H1 (cell line): ENCODE measurements around the gene TBX5. TPM values are rescaled to one million over a fixed set of nuclear protein-coding genes. Genes with fewer than 3 reads are reported as not detected.

Experiments used
- CTCF ChIA-PET: fragments of 300-600 bp; sonication (Branson Sonifier 250); formaldehyde crosslinking; loops from one replicate; lab custom pipeline; 2021; ENCODE audit not compliant: partially characterized antibody; lab: Charles Lee
- POLR2A ChIA-PET: fragments of 300-600 bp; sonication (Branson Sonifier 250); formaldehyde crosslinking; loops from one replicate; lab custom pipeline; 2021; ENCODE audit warnings: inconsistent platforms; ENCODE audit not compliant: partially characterized antibody; lab: Charles Lee
- DNase-seq, 2 experiments: peaks; one replicate each; pipeline versions ENCODE4 v3.0.0 to v3.0.0-alpha.2; 2010 to 2022; ENCODE audit warnings: low spot score in 2 of 2, low read depth in 1 of 2, mixed read lengths in 1 of 2
- FAIRE-seq: peaks from 2 replicates; lab custom pipeline; 2011; peaks lifted over from hg19 to GRCh38; lab: Jason Lieb, UNC
- H2AFZ ChIP-seq: 2 replicates; pipeline ENCODE4 v1.8.1; 2012; ENCODE audit warnings: low read length, inconsistent platforms
- H2AK5ac ChIP-seq: 2 replicates; pipeline ENCODE4 v1.6.1; 2013; ENCODE audit warnings: low read depth, low read length
- H2BK120ac ChIP-seq: replicated peaks from 2 replicates; pipeline ENCODE3; 2013; ENCODE audit warnings: low read depth, low read length, inconsistent platforms
- H2BK12ac ChIP-seq: 2 replicates; pipeline ENCODE4 v1.6.1; 2013; ENCODE audit warnings: low read depth, low read length
- H2BK15ac ChIP-seq: 2 replicates; pipeline ENCODE4 v1.6.1; 2013; ENCODE audit warnings: low read length
- H2BK20ac ChIP-seq: 2 replicates; pipeline ENCODE4 v1.6.1; 2013; ENCODE audit warnings: low read length
- H2BK5ac ChIP-seq: 2 replicates; pipeline ENCODE4 v1.6.1; 2013; ENCODE audit warnings: low read depth, low read length
- H3K14ac ChIP-seq: 2 replicates; pipeline ENCODE4 v1.6.1; 2013; ENCODE audit warnings: inconsistent platforms; ENCODE audit not compliant: insufficient read length
- H3K18ac ChIP-seq: 2 replicates; pipeline ENCODE4 v1.6.1; 2013; ENCODE audit warnings: low read length; ENCODE audit errors: extremely low read depth
- H3K23ac ChIP-seq: 2 replicates; pipeline ENCODE4 v1.6.1; 2013; ENCODE audit warnings: inconsistent platforms; ENCODE audit not compliant: insufficient read length
- H3K23me2 ChIP-seq: 2 replicates; pipeline ENCODE4 v1.6.1; 2013; ENCODE audit warnings: low read depth, low read length
- H3K27ac ChIP-seq: 2 replicates; pipeline ENCODE4 v1.6.1; 2011; ENCODE audit warnings: low read depth, low read length, inconsistent platforms
- H3K27me3 ChIP-seq, 4 experiments: replicated peaks in 1 of 4; 1 replicate in 1 of 4; 2 replicates in 3 of 4; pipeline versions ENCODE4 v1.6.1 to v1.8.1; 2011 to 2013; ENCODE audit warnings: low read length in 3 of 4, mild to moderate bottlenecking in 3 of 4, inconsistent platforms in 2 of 4, mixed read lengths in 2 of 4, moderate library complexity in 1 of 4; ENCODE audit not compliant: control insufficient read depth in 3 of 4, insufficient read depth in 3 of 4; ENCODE audit errors: extremely low read depth in 1 of 4
- H3K36me3 ChIP-seq, 4 experiments: 2 replicates each; pipeline versions ENCODE4 v1.6.1 to v1.8.1; 2011 to 2013; ENCODE audit warnings: mild to moderate bottlenecking in 4 of 4, low read length in 3 of 4, moderate library complexity in 2 of 4, control low read depth in 1 of 4, inconsistent platforms in 1 of 4; ENCODE audit not compliant: insufficient read depth in 4 of 4, control insufficient read depth in 2 of 4
- H3K4ac ChIP-seq: replicated peaks from 2 replicates; pipeline ENCODE3; 2013; ENCODE audit warnings: low read length, low read depth, mixed read lengths, inconsistent platforms; ENCODE audit not compliant: insufficient read length
- H3K4me1 ChIP-seq, 4 experiments: replicated peaks in 1 of 4; 1 replicate in 1 of 4; 2 replicates in 3 of 4; pipeline versions ENCODE4 v1.6.1 to v1.8.1; 2011 to 2013; ENCODE audit warnings: low read length in 3 of 4, inconsistent platforms in 2 of 4, mixed read lengths in 1 of 4; ENCODE audit not compliant: insufficient read depth in 4 of 4, control insufficient read depth in 3 of 4
- H3K4me2 ChIP-seq, 2 experiments: 2 replicates each; pipeline versions ENCODE4 v1.6.1 to v1.8.1; 2011 to 2013; ENCODE audit warnings: low read depth in 2 of 2, low read length in 2 of 2, control low read depth in 1 of 2, inconsistent platforms in 1 of 2, mild to moderate bottlenecking in 1 of 2; ENCODE audit not compliant: insufficient read depth in 1 of 2
- H3K4me3 ChIP-seq, 4 experiments: fragments of 200-600, 300-600 bp in 1 of 4; sonication (generic), shearing (Covaris generic), sonication (Bioruptor Twin) in 1 of 4; 2 replicates each; pipeline versions ENCODE4 v1.5.1 to v1.8.1; 2011 to 2016; ENCODE audit warnings: low read length in 4 of 4, low read depth in 3 of 4, control low read depth in 2 of 4, inconsistent platforms in 2 of 4, mild to moderate bottlenecking in 2 of 4, mixed read lengths in 1 of 4, moderate library complexity in 1 of 4; ENCODE audit not compliant: insufficient read depth in 2 of 4; ENCODE audit errors: extremely low read depth in 1 of 4
- H3K56ac ChIP-seq: replicated peaks from 2 replicates; pipeline ENCODE3; 2013; ENCODE audit warnings: low read depth, mild to moderate bottlenecking, mixed read lengths, low read length, inconsistent platforms; ENCODE audit not compliant: insufficient read length
- H3K79me1 ChIP-seq: 2 replicates; pipeline ENCODE4 v1.6.1; 2013; ENCODE audit warnings: low read depth, low read length, control low read depth
- H3K79me2 ChIP-seq, 2 experiments: 2 replicates each; pipeline versions ENCODE4 v1.6.1 to v1.8.1; 2012 to 2013; ENCODE audit warnings: low read length in 2 of 2, mild to moderate bottlenecking in 2 of 2, inconsistent platforms in 1 of 2; ENCODE audit not compliant: insufficient read depth in 2 of 2, control insufficient read depth in 1 of 2
- H3K9ac ChIP-seq, 4 experiments: replicated peaks in 1 of 4; 1 replicate in 1 of 4; 2 replicates in 3 of 4; pipeline versions ENCODE4 v1.6.1 to v1.8.1; 2011 to 2013; ENCODE audit warnings: low read depth in 3 of 4, low read length in 3 of 4, control low read depth in 2 of 4, mild to moderate bottlenecking in 2 of 4, moderate library complexity in 2 of 4, inconsistent platforms in 1 of 4; ENCODE audit errors: extremely low read depth in 1 of 4
- H3K9me3 ChIP-seq, 2 experiments: 2 replicates each; pipeline versions ENCODE4 v1.6.1 to v1.8.1; 2012 to 2013; ENCODE audit warnings: mild to moderate bottlenecking in 2 of 2, moderate library complexity in 2 of 2, control low read depth in 1 of 2, inconsistent platforms in 1 of 2, low read depth in 1 of 2, low read length in 1 of 2, mixed read lengths in 1 of 2; ENCODE audit not compliant: insufficient read depth in 2 of 2
- H4K20me1 ChIP-seq, 2 experiments: replicated peaks in 1 of 2; 2 replicates each; pipeline versions ENCODE3 to v1.8.1; 2011 to 2013; ENCODE audit warnings: inconsistent platforms in 2 of 2, low read length in 2 of 2, mild to moderate bottlenecking in 1 of 2; ENCODE audit not compliant: insufficient read depth in 2 of 2, control insufficient read depth in 1 of 2
- H4K5ac ChIP-seq: 2 replicates; pipeline ENCODE4 v1.6.1; 2013; ENCODE audit warnings: low read length, low read depth, mixed read lengths, inconsistent platforms; ENCODE audit not compliant: insufficient read length
- H4K8ac ChIP-seq: 2 replicates; pipeline ENCODE4 v1.8.0; 2013; ENCODE audit warnings: mild to moderate bottlenecking, moderate library complexity, low read length, inconsistent platforms; ENCODE audit not compliant: insufficient read depth; ENCODE audit errors: extremely low read depth
- H4K91ac ChIP-seq: replicated peaks from 2 replicates; pipeline ENCODE3; 2013; ENCODE audit warnings: low read length, mixed read lengths, inconsistent platforms; ENCODE audit not compliant: insufficient read length
- ASH2L ChIP-seq: fragments of 200-600, 300-600 bp; sonication (generic); IDR thresholded peaks from one replicate; pipeline ENCODE4 v1.7.1; 2017; ENCODE audit warnings: low read length
- BRCA1 ChIP-seq: IDR thresholded peaks from 2 replicates; pipeline ENCODE4 v1.6.1; 2012; ENCODE audit warnings: low read depth, low read length, improper control_type of control experiment
- CTBP2 ChIP-seq: IDR thresholded peaks from 2 replicates; pipeline ENCODE4 v1.7.0; 2011; ENCODE audit warnings: borderline replicate concordance, mild to moderate bottlenecking, moderate library complexity, mixed read lengths, low read length; ENCODE audit not compliant: insufficient read depth, insufficient read length
- CTCF ChIP-seq, 3 experiments: IDR thresholded peaks; 1 replicate in 2 of 3; 2 replicates in 1 of 3; pipeline versions ENCODE4 v1.5.1 to v1.6.1; 2011; ENCODE audit warnings: low read length in 3 of 3, mild to moderate bottlenecking in 3 of 3, inconsistent platforms in 2 of 3, low read depth in 1 of 3, moderate library complexity in 1 of 3; ENCODE audit not compliant: insufficient read depth in 1 of 3; ENCODE audit errors: control extremely low read depth in 1 of 3
- KDM4A ChIP-seq: IDR thresholded peaks from one replicate; pipeline ENCODE4 v1.7.1; 2012; ENCODE audit warnings: low read depth, mild to moderate bottlenecking, moderate library complexity, low read length, inconsistent platforms; ENCODE audit not compliant: severe bottlenecking
- POLR2AphosphoS5 ChIP-seq: IDR thresholded peaks from 2 replicates; pipeline ENCODE4 v1.6.1; 2011; ENCODE audit warnings: low read depth, low read length
- SIN3A ChIP-seq, 2 experiments: IDR thresholded peaks in 1 of 2; conservative IDR thresholded peaks in 1 of 2; 2 replicates each; pipeline ENCODE4 v1.6.1; 2011 to 2012; ENCODE audit warnings: low read length in 2 of 2, improper control_type of control experiment in 1 of 2, low read depth in 1 of 2, mild to moderate bottlenecking in 1 of 2
- SIRT6 ChIP-seq: IDR thresholded peaks from one replicate; pipeline ENCODE4 v1.7.1; 2012; ENCODE audit warnings: low read length, inconsistent platforms
- SP1 ChIP-seq: IDR thresholded peaks from 2 replicates; pipeline ENCODE4 v1.6.1; 2011; ENCODE audit warnings: low read depth, low read length
- SP4 ChIP-seq: IDR thresholded peaks from 2 replicates; pipeline ENCODE4 v1.6.1; 2012; ENCODE audit warnings: low read length, inconsistent platforms
- ZNF274 ChIP-seq: IDR thresholded peaks from 2 replicates; pipeline ENCODE4 v1.7.0; 2012; ENCODE audit warnings: low read length, borderline replicate concordance; ENCODE audit errors: extremely low read depth
- WGBS, 2 experiments: shearing (Covaris generic) in 1 of 2; methylation state at CpG; one replicate each; pipeline versions ENCODE4 v1.1.6 to v1.1.7; 2013 to 2015; ENCODE audit warnings: low lambda C conversion rate in 2 of 2, mixed read lengths in 2 of 2, inconsistent platforms in 1 of 2, low coverage in 1 of 2, missing lambda C conversion rate in 1 of 2; ENCODE audit not compliant: insufficient replicate concordance in 2 of 2, insufficient coverage in 1 of 2, insufficient read length in 1 of 2; ENCODE audit errors: extremely low coverage in 1 of 2, missing lambda C conversion rate in 1 of 2; 5-methylcytosine and 5-hydroxymethylcytosine counted together
- polyA plus RNA-seq, 7 experiments: library from polyadenylated mRNA; depleted of rRNA in 3 of 7; stranded (reverse) in 5 of 7; unstranded in 2 of 7; fragments of >200 nt in 5 of 7; fragments of 200-250 nt in 2 of 7; gene quantifications; 1 replicate in 5 of 7; 2 replicates in 1 of 7; 4 replicates in 1 of 7; pipeline versions ENCODE4 v1.2.1 to v1.2.3, GENCODE V29; 2011 to 2013; ENCODE audit warnings: missing spikeins in 2 of 7, mixed read lengths in 2 of 7
- total RNA-seq: library from RNA; stranded (reverse); fragmentation: NEBNext Ultra II Directional; extraction: Animal tissue kit (Norgen Biotek cat#: 25700); gene quantifications from 2 replicates; pipeline ENCODE4 v1.2.1, GENCODE V29; 2021

Gene TBX5
- total and polyA plus RNA-seq, 2 of the 8 experiments (the other 6 are each of a cell fraction or from before 2014, with no cell fraction given), result 0.05 TPM; not detected in 1

- no peak overlapping the region for H3K27ac ChIP-seq
- no peak overlapping the region for H2BK12ac ChIP-seq
- H3K14ac ChIP-seq, result no peak overlapping the region
- 65% methylated on average over 7 of the region's 7 CpGs; no CpG with 5 or more reads in 1 of the 2 experiments for WGBS, 2 experiments
- peaks cover 4% of the 10 kb centered on the region; the same call in 1 of the 2 replicates for H3K23me2 ChIP-seq
- no peak overlapping the region for H2AK5ac ChIP-seq
- H3K79me1 ChIP-seq, result no peaks in the 10 kb centered on the region
- no peaks in the 10 kb centered on the region; a peak in 1 of 8 replicates for H3K36me3 ChIP-seq
- no peak overlapping the region; the same call in 1 of the 2 replicates for H2BK5ac ChIP-seq
- no peak overlapping the region for H4K91ac ChIP-seq
- H2BK15ac ChIP-seq, result no peak overlapping the region
- no peak overlapping the region for H4K5ac ChIP-seq
- DNase-seq (no peak), FAIRE-seq (no peak)
- no peak overlapping the region for H2BK20ac ChIP-seq
- no peak overlapping the region for H3K9ac ChIP-seq
- H3K18ac ChIP-seq, result no peak overlapping the region
- TF ChIP-seq SP4 (no peak), BRCA1 (no peak), SP1 (no peak), SIN3A (conservative IDR thresholded peaks at IDR 0.05 in 1 of 2, IDR thresholded peaks at IDR 0.05 in 1 of 2; ENCODE audit: low read depth in 1 of 2, low read length in 2 of 2) (no peak), POLR2AphosphoS5 (no peak), SIRT6 (no peak), KDM4A (no peak), CTCF (IDR thresholded peaks at IDR 0.05; ENCODE audit: control extremely low read depth in 1 of 3, insufficient read depth in 1 of 3, low read depth in 1 of 3, low read length in 3 of 3) (no peak), ZNF274 (no peak), ASH2L (no peak), CTBP2 (no peak)
- ChIA-PET CTCF (interaction anchor here (0.7 to 1.5 kb wide), 3 partner anchors 9 to 93 kb away, joined by 3 to 5 read pairs (median 4); no protein-coding TSS in a partner anchor), POLR2A (no interaction called here)
- H3K4me1 ChIP-seq, result peaks cover 2 to 13% (median 4%) of the 10 kb centered on the region in 4 experiments; a peak in 4 of 7 replicates
- H2BK120ac ChIP-seq, result no peak overlapping the region
- peaks cover 64 to 84% (median 79%) of the 10 kb centered on the region in 4 experiments for H3K27me3 ChIP-seq
- H3K9me3 ChIP-seq, result no peaks in the 10 kb centered on the region
- no peak overlapping the region for H3K56ac ChIP-seq
- no peak overlapping the region for H3K23ac ChIP-seq
- H4K8ac ChIP-seq, result no peak overlapping the region
- H2AFZ ChIP-seq, result no peak overlapping the region
- H3K79me2 ChIP-seq, result no peaks in the 10 kb centered on the region
- H3K4me2 ChIP-seq, result no peak overlapping the region
- H3K4me3 ChIP-seq, result no peak overlapping the region
- H4K20me1 ChIP-seq, result peaks cover 13 to 21% of the 10 kb centered on the region in 2 experiments
- H3K4ac ChIP-seq, result no peak overlapping the region
Observed at GRCh38 chr12:114415525-114415868, 9.6 kb upstream of the TBX5 start.
